Common myeloid progenitor, CD34-positive (primary cell): ENCODE measurements around the gene STAT3.
A peak's percentile ranks its signal among the peaks of the same experiment; 100 is the strongest.
"Not testable (repeated sequence)": the region's sequence is repeated elsewhere in the genome, so short reads cannot be mapped to it uniquely, and the experiment has no call there.

Experiments used
- CTCF ChIA-PET: fragments of 350-600 bp; sonication (Branson Sonifier 250); formaldehyde crosslinking; loops from one replicate; lab custom pipeline; 2021; ENCODE audit warnings: antibody characterized with exemption; lab: Charles Lee
- POLR2A ChIA-PET: fragments of 350-600 bp; sonication (Branson Sonifier 250); formaldehyde crosslinking; loops from one replicate; lab custom pipeline; 2021; ENCODE audit warnings: antibody characterized with exemption; lab: Charles Lee
- DNase-seq, 3 donors: peaks; one replicate each; pipeline versions ENCODE4 v3.0.0 to v3.0.0-alpha.2; 2013
- H3K27ac ChIP-seq, 2 experiments: 1 replicate in 1 of 2; 2 replicates in 1 of 2; pipeline ENCODE4 v1.7.0; 2013; ENCODE audit warnings: inconsistent platforms in 2 of 2, low read length in 2 of 2, mild to moderate bottlenecking in 2 of 2, low read depth in 1 of 2, moderate library complexity in 1 of 2; ENCODE audit not compliant: severe bottlenecking in 2 of 2, insufficient read depth in 1 of 2, poor library complexity in 1 of 2
- H3K27me3 ChIP-seq, 5 experiments: replicated peaks in 2 of 5; 1 replicate in 3 of 5; 2 replicates in 2 of 5; pipeline versions ENCODE4 v1.6.1 to v1.7.0; 2013; ENCODE audit warnings: low read length in 4 of 5, mild to moderate bottlenecking in 2 of 5, moderate library complexity in 2 of 5, inconsistent platforms in 1 of 5; ENCODE audit not compliant: insufficient read depth in 5 of 5, control insufficient read depth in 4 of 5
- H3K36me3 ChIP-seq, 4 experiments: 1 replicate in 2 of 4; 2 replicates in 2 of 4; pipeline versions ENCODE4 v1.6.1 to v1.7.0; 2013; ENCODE audit warnings: low read length in 3 of 4, control low read depth in 1 of 4, mild to moderate bottlenecking in 1 of 4; ENCODE audit not compliant: control insufficient read depth in 4 of 4, insufficient read depth in 4 of 4
- H3K4me1 ChIP-seq, 4 experiments: 1 replicate in 3 of 4; 2 replicates in 1 of 4; pipeline versions ENCODE4 v1.6.1 to v1.7.1; 2013; ENCODE audit warnings: low read length in 3 of 4, mild to moderate bottlenecking in 3 of 4, control low read depth in 1 of 4, inconsistent platforms in 1 of 4, moderate library complexity in 1 of 4; ENCODE audit not compliant: control insufficient read depth in 4 of 4, insufficient read depth in 4 of 4; ENCODE audit errors: control extremely low read depth in 1 of 4
- H3K4me3 ChIP-seq, 7 experiments: 1 replicate in 4 of 7; 2 replicates in 3 of 7; pipeline versions ENCODE4 v1.5.1 to v1.7.0; 2013; ENCODE audit warnings: mild to moderate bottlenecking in 7 of 7, low read length in 6 of 7, moderate library complexity in 6 of 7, inconsistent platforms in 2 of 7, low read depth in 2 of 7, control low read depth in 1 of 7; ENCODE audit not compliant: insufficient read depth in 4 of 7, control insufficient read depth in 1 of 7; ENCODE audit errors: extremely low read depth in 1 of 7
- H3K9me3 ChIP-seq, 5 experiments: 1 replicate in 4 of 5; 2 replicates in 1 of 5; pipeline versions ENCODE4 v1.6.1 to v1.7.1; 2013; ENCODE audit warnings: low read length in 4 of 5, mild to moderate bottlenecking in 2 of 5, inconsistent platforms in 1 of 5, low read depth in 1 of 5, moderate library complexity in 1 of 5; ENCODE audit not compliant: control insufficient read depth in 4 of 5, insufficient read depth in 2 of 5; ENCODE audit errors: control extremely low read depth in 1 of 5
- WGBS: methylation state at CpG from one replicate; pipeline ENCODE4 v1.1.5; 2013; ENCODE audit not compliant: insufficient coverage; 5-methylcytosine and 5-hydroxymethylcytosine counted together

Gene STAT3

DNA sequence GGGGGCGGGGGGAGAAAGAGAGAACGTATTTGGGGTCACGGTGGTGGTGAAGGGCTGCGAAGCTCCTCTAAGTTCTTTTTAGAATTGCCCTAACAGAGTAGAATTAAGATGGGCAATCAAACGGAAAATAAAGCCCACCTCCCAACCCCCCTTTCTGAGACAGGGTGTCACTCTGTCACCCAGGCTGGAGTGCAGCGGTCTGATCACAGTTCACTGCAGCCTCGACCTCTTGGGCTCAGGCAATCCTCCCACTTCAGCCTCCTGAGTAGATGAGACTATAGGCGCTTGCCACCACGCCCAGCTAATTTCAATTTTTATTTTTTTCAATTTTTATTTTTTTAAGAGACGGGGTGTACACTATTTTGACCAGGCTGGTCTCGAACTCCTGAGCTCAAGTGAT lies 35.5 kb upstream of the STAT3 start:
- Histone ChIP-seq H3K4me1 (peaks cover 0 to 42% (median 39%) of the 10 kb centered on the region in 4 experiments), H3K27me3 (peaks cover 0 to 3% (median 0%) of the 10 kb centered on the region in 5 experiments), H3K4me3 (peak overlapping the region in 3 of 7 experiments; percentile 87 to 93 (median 91)), H3K27ac (no peak overlapping the region), H3K9me3 (no peaks in the 10 kb centered on the region), H3K36me3 (no peaks in the 10 kb centered on the region)
- no peak for DNase-seq
- 79% methylated on average over 4 of the region's 11 CpGs for WGBS
- ChIA-PET POLR2A (interaction anchor here (0.6 to 1.5 kb wide), 4 partner anchors 34 to 111 kb away, joined by 3 to 5 read pairs (median 4); no protein-coding TSS in a partner anchor), CTCF (interaction anchor here (0.7 to 3.1 kb wide), 12 partner anchors 8 to 147 kb away, joined by 3 to 12 read pairs (median 4); no protein-coding TSS in a partner anchor)

DNA sequence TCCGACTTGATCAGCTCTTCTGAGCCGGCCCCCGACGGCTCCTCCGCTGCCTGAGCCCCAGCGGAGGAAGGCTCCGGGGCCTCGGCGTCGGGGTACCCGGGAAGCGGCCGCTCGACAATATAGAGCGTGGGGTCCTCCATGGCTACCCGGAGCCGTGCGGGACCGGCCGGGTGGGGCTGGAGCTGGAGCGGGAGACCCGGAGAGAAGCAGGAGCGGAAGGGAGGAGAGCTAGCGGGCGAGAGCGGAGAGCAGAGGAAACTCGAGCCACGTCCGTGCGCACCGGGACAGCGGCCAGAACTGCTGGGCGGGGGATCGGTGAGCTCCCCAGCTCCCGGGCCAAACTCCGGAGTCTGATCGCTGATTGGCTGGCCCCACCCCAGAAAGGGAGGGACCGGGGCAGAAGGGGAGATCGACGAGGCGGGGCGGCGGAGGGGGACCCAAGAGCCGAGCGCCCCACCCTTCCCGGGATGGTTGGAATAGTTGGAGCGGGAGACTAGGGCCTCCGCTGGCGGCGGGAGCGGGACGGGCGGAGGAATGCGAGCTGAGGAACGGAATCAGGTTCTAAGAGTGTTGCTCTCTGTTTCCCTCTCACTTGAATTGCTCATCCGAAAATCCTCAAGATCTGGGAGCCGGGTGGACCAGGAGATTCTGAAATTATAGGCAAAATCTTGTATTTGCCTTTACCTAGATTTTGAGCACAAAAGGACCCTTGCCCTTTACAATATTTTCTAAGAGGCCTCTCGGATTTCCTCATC lies 34.9 kb upstream of the STAT3 start, which contains the start of gene CAVIN1:
CAVIN1 (minus strand) TSS at position 299 of the 755 bp plus-strand sequence; CDS start at position 140, 159 bp downstream.
- no peaks in the 10 kb centered on the region for H3K36me3 ChIP-seq
- CTCF ChIA-PET: interaction anchor here (0.7 to 3.1 kb wide), 19 partner anchors 9 to 146 kb away, joined by 3 to 12 read pairs (median 4); no protein-coding TSS in a partner anchor
- POLR2A ChIA-PET: interaction anchor here (0.6 to 1.5 kb wide), 8 partner anchors 10 to 111 kb away, joined by 3 to 5 read pairs (median 4); no protein-coding TSS in a partner anchor
- H3K4me1 ChIP-seq: peaks cover 0 to 45% (median 41%) of the 10 kb centered on the region in 4 experiments
- no peaks in the 10 kb centered on the region for H3K9me3 ChIP-seq
- DNase-seq: peak; percentile 68 to 71 (median 71)
- H3K27me3 ChIP-seq: peaks cover 0 to 3% (median 0%) of the 10 kb centered on the region in 5 experiments
- H3K4me3 ChIP-seq: peak within 1 kb of the TSS; percentile 66 to 93 (median 83)
- peak within 1 kb of the TSS in 1 of 2 experiments; percentile 66 for H3K27ac ChIP-seq
- under 1% methylated on average over 34 of the region's 58 CpGs for WGBS

DNA sequence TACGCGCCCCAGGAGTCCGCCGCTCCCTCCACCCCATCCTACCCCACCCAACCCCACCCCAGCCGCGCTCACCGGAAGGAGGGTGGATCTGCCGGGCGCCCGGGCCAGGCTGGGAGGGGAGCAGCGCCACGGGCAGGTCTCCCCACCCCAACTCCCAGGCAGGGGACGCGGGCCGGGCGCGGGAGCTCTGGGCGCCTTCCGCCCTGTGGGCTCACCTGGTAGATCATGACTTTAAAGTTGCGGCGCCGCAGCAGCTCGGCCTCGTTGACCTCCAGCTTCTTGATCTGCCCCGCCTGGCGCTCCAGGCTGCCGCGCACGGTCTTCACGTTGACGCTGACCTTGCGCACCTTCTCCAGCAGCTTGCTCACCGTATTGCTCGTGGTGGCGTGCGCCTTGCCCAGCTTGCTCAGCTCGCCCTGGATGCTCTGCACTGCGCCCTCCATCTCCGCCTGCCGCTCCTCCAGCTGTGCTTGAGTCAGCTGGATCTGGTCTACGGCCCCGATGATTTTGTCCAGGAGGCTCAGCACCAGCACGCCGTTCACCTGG lies 34.2 kb upstream of the STAT3 start:
- peak overlapping the region; percentile 66 to 93 (median 83) for H3K4me3 ChIP-seq
- peak in 2 of 3 donors; percentile 42 to 61 for DNase-seq
- peaks cover under 1 to 49% (median 44%) of the 10 kb centered on the region in 4 experiments for H3K4me1 ChIP-seq
- H3K36me3 ChIP-seq: no peaks in the 10 kb centered on the region
- CTCF ChIA-PET: interaction anchor here (0.7 to 3.1 kb wide), 18 partner anchors 8 to 145 kb away, joined by 3 to 12 read pairs (median 4); no protein-coding TSS in a partner anchor
- POLR2A ChIA-PET: interaction anchor here (0.9 to 1.5 kb wide), 7 partner anchors 11 to 110 kb away, joined by 3 to 5 read pairs (median 4); no protein-coding TSS in a partner anchor
- H3K27me3 ChIP-seq: peaks cover 0 to 3% (median 0%) of the 10 kb centered on the region in 5 experiments
- under 1% methylated on average over 27 of the region's 44 CpGs for WGBS
- no peaks in the 10 kb centered on the region for H3K9me3 ChIP-seq
- peak overlapping the region in 1 of 2 experiments; percentile 66 for H3K27ac ChIP-seq

DNA sequence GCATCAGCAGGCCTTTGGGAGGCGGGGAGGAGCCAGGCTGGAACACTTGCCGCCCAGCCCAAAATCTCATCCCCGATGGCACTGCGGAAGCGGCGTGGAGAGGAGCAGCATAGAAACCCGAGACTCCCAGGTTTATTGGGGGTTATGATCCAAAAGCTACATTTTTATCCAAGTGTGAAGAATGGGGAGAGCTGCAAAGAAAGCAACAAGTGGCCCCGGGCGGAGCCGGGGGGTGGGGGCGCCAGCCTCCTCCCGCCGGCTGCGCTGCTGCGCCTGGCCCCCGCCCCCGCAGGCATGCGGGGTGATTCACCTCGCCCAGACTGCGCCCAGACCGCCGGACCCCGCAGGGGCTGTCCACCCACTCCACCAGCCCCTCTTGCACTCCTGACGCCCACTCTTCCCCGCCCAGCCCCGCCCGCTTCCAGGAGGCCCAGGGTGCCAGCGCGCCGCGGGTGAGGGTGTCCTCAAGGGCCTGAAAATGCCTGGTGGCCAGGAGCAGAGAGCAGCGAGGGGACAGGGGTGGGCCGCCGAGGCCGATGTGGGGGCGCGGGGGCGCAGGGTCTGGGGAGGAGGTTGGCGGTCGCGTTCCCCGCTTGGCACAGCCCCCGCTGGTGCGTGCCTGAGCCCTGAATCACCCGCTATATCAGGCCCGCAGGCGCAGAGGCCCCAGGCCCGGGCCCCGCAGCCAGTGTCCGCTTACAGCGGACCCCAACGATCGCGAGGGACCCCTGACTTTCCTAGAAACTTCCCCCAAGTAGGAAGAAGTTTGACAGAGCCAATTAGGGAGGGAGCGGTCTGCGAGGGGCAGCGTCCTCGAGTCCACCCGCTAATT lies 33.5 kb upstream of the STAT3 start:
- H3K9me3 ChIP-seq: no peaks in the 10 kb centered on the region
- peaks cover 2 to 52% (median 46%) of the 10 kb centered on the region in 4 experiments for H3K4me1 ChIP-seq
- peaks cover 0 to 3% (median 0%) of the 10 kb centered on the region in 5 experiments for H3K27me3 ChIP-seq
- DNase-seq: peak in 1 of 3 donors; percentile 51
- no peaks in the 10 kb centered on the region for H3K36me3 ChIP-seq
- WGBS: 0% methylated on average over 55 of the region's 59 CpGs
- ChIA-PET CTCF (interaction anchor here (0.6 to 3.3 kb wide), 16 partner anchors 9 to 109 kb away, joined by 3 to 27 read pairs (median 4); no protein-coding TSS in a partner anchor), POLR2A (interaction anchor here (0.6 to 1.5 kb wide), 2 partner anchors 10 to 36 kb away, joined by 4 to 5 read pairs; no protein-coding TSS in a partner anchor)
- H3K27ac ChIP-seq: no peak overlapping the region
- peak overlapping the region; percentile 66 to 93 (median 83) for H3K4me3 ChIP-seq

DNA sequence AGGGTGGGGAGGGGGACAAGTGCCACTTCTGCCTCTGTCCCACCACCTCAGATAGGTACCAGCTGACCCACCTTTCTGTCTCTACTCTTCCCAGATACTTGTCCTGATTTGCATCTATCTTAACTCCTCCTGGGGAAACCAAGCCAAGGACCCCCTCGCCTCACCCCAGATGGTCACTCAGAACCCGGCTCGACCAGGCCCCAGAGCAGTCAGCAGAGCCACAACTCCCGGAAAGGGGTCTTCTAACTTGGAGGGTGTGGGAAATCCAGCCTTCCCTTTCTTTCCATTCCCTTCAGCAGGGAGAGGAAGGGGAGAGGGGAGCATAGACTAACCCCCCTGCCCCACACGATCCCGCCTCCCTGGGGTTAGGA lies 32.9 kb upstream of the STAT3 start:
- CTCF ChIA-PET: interaction anchor here (0.8 to 3.3 kb wide), 13 partner anchors 11 to 199 kb away, joined by 3 to 27 read pairs (median 4); partner anchors contain the start of gene STAT3
- Histone ChIP-seq H3K27me3 (peaks cover 0 to 3% (median 0%) of the 10 kb centered on the region in 5 experiments), H3K27ac (no peak overlapping the region), H3K9me3 (no peaks in the 10 kb centered on the region), H3K36me3 (no peaks in the 10 kb centered on the region), H3K4me1 (peaks cover 4 to 57% (median 51%) of the 10 kb centered on the region in 4 experiments), H3K4me3 (peak overlapping the region; percentile 66 to 93 (median 83))
- 33% methylated on average over 1 of the region's 6 CpGs for WGBS
- no peak for DNase-seq
- POLR2A ChIA-PET: interaction anchor here (0.6 kb wide), 1 partner anchor 10 kb away, joined by 4 read pairs; no protein-coding TSS in a partner anchor

DNA sequence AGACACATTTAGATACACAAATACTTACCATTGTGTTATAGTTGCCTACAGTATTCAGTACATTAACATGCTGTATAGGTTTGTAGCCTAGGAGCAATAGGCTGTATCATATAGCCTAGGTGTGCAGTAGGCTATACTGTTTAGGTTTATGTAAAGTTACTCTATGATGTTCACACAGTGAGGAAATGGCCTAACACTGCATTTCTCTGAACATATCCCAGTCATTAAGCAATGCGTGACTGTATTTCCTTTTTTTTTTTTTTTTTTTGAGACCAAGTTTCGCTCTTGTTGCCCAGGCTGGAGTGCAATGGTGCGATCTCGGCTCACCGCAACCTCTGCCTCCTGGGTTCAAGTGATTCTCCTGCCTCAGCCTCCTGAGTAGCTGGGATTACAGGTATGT lies 29.7 kb upstream of the STAT3 start:
- H3K4me3 ChIP-seq, CTCF ChIA-PET, POLR2A ChIA-PET, H3K36me3 ChIP-seq, DNase-seq, H3K27me3 ChIP-seq, H3K27ac ChIP-seq, H3K9me3 ChIP-seq: not testable (repeated sequence)
- peaks cover 11 to 81% (median 67%) of the 10 kb centered on the region in 4 experiments for H3K4me1 ChIP-seq
- no CpG with 5 or more reads among the region's 5 CpGs for WGBS
